Peyer's patch (tissue), 4 donors: Measurements from ENCODE around the gene ZDHHC12. TPM values are rescaled to one million over a fixed set of nuclear protein-coding genes. Genes with fewer than 3 reads are reported as not detected.

Experiments
- DNase-seq, 3 donors: peaks; one replicate each; pipeline ENCODE4 v3.0.0-alpha.2; 2017 to 2019
- H3K27ac ChIP-seq, 4 donors: fragments of 200-600 bp; sonication (generic); one replicate each; pipeline ENCODE4 v1.5.1; 2016 to 2019
- H3K27me3 ChIP-seq, 2 donors: fragments of 200-600 bp; sonication (generic); one replicate each; pipeline ENCODE4 v1.5.1; 2019
- H3K36me3 ChIP-seq, 3 donors: fragments of 200-600 bp; sonication (generic); one replicate each; pipeline ENCODE4 v1.5.1; 2016 to 2019
- H3K4me1 ChIP-seq, 4 donors: fragments of 200-600 bp; sonication (generic); one replicate each; pipeline ENCODE4 v1.5.1; 2016 to 2019
- H3K4me3 ChIP-seq, 4 donors: fragments of 200-600 bp; sonication (generic); 1 replicate in 3 of 4; 2 replicates in 1 of 4; pipeline ENCODE4 v1.5.1; 2016 to 2019; ENCODE audit warnings: mild to moderate bottlenecking in 1 of 4
- H3K9me3 ChIP-seq, 4 donors: fragments of 200-600 bp; sonication (generic); one replicate each; pipeline ENCODE4 v1.5.1; 2016 to 2019; ENCODE audit warnings: mild to moderate bottlenecking in 1 of 4
- CTCF ChIP-seq, 6 experiments: fragments of 450-650 bp in 4 of 6; fragments of 200-600 bp in 2 of 6; sonication (generic) in 1 of 6; IDR thresholded peaks; one replicate each; pipeline ENCODE4 v1.5.1; 2017 to 2019; ENCODE audit warnings: antibody characterized with exemption in 6 of 6, mild to moderate bottlenecking in 3 of 6, moderate library complexity in 1 of 6
- POLR2A ChIP-seq, 2 donors: fragments of 450-650 bp; IDR thresholded peaks; one replicate each; pipeline ENCODE4 v1.5.1; 2017; ENCODE audit warnings: antibody characterized with exemption in 2 of 2, mild to moderate bottlenecking in 2 of 2, moderate library complexity in 2 of 2
- total RNA-seq, 4 donors: library from RNA; depleted of rRNA; stranded (reverse); fragments of >200 nt; gene quantifications; one replicate each; pipeline ENCODE4 v1.1.0, GENCODE V29; 2016

ZDHHC12 gene
- total RNA-seq, 4 donors from 2014 or later = 21.5 to 177 (median 138) TPM

GRCh38 chr9:128719919-128720605 is 3.9 kb downstream of the ZDHHC12 start:
- TF ChIP-seq POLR2A (IDR thresholded peaks at IDR 0.05) (no peak), CTCF (IDR thresholded peaks at IDR 0.05) (no peak)
- Histone ChIP-seq H3K4me1 (peaks cover 0 to 16% (median 4%) of the 10 kb centered on the region in 4 donors), H3K4me3 (no peak overlapping the region), H3K27me3 (no peaks in the 10 kb centered on the region), H3K36me3 (peaks cover 0 to 5% (median 0%) of the 10 kb centered on the region in 3 donors), H3K9me3 (no peaks in the 10 kb centered on the region), H3K27ac (peak overlapping the region in 3 of 4 donors; percentile 27 to 85 (median 75))
- DNase-seq = no peak

- TF ChIP-seq CTCF (IDR thresholded peaks at IDR 0.05) = no peak
- TF ChIP-seq POLR2A (IDR thresholded peaks at IDR 0.05) = no peak
- H3K9me3 ChIP-seq = no peaks in the 10 kb centered on the region
- H3K4me1 ChIP-seq = peaks cover 0 to 15% (median 4%) of the 10 kb centered on the region in 4 donors
- DNase-seq = peak in 1 of 3 donors; percentile 54
- H3K4me3 ChIP-seq = no peak overlapping the region
- H3K27ac ChIP-seq = no peak overlapping the region
- H3K27me3 ChIP-seq = no peaks in the 10 kb centered on the region
- H3K36me3 ChIP-seq = peaks cover 0 to 5% (median 0%) of the 10 kb centered on the region in 3 donors
These were observed 5.5 kb downstream of the ZDHHC12 start for GRCh38 chr9:128718475-128718874.

- no peak overlapping the region for H3K27ac ChIP-seq
- H3K9me3 ChIP-seq = no peaks in the 10 kb centered on the region
- peaks cover 0 to 5% (median 0%) of the 10 kb centered on the region in 3 donors for H3K36me3 ChIP-seq
- TF ChIP-seq CTCF (IDR thresholded peaks at IDR 0.05) (no peak), POLR2A (IDR thresholded peaks at IDR 0.05) (no peak)
- no peak for DNase-seq
- H3K4me1 ChIP-seq = peaks cover 0 to 11% (median 1%) of the 10 kb centered on the region in 4 donors
- no peak overlapping the region for H3K4me3 ChIP-seq
- no peaks in the 10 kb centered on the region for H3K27me3 ChIP-seq
These were observed 5.9 kb downstream of the ZDHHC12 start for GRCh38 chr9:128718047-128718446.

GRCh38 chr9:128716581-128717254 is 7.2 kb downstream of the ZDHHC12 start:
- peak in 1 of 3 donors; percentile 36 for DNase-seq
- H3K4me1 ChIP-seq = peaks cover 0 to 5% (median 0%) of the 10 kb centered on the region in 4 donors
- TF ChIP-seq CTCF (IDR thresholded peaks at IDR 0.05) = no peak
- H3K36me3 ChIP-seq = peaks cover 0 to 5% (median 0%) of the 10 kb centered on the region in 3 donors
- no peaks in the 10 kb centered on the region for H3K27me3 ChIP-seq
- H3K27ac ChIP-seq = no peak overlapping the region
- H3K4me3 ChIP-seq = no peak overlapping the region
- H3K9me3 ChIP-seq = no peaks in the 10 kb centered on the region

- Histone ChIP-seq H3K9me3 (no peaks in the 10 kb centered on the region), H3K36me3 (no peaks in the 10 kb centered on the region), H3K4me1 (peaks cover 0 to 5% (median 0%) of the 10 kb centered on the region in 4 donors), H3K4me3 (no peak overlapping the region), H3K27me3 (no peaks in the 10 kb centered on the region), H3K27ac (no peak overlapping the region)
- no peak for TF ChIP-seq POLR2A (IDR thresholded peaks at IDR 0.05)
- no peak for TF ChIP-seq CTCF (IDR thresholded peaks at IDR 0.05)
- DNase-seq = peak in 1 of 3 donors; percentile 20
These were observed 8.5 kb downstream of the ZDHHC12 start for GRCh38 chr9:128715436-128715750.
